Right renal cortex interstitium (tissue), 3 donors: ENCODE data around the gene PSMB10. TPM values are rescaled to one million over a fixed set of nuclear protein-coding genes. Genes with fewer than 3 reads are reported as not detected.
"Not testable (repeated sequence)": the region's sequence is repeated elsewhere in the genome, so short reads cannot be mapped to it uniquely, and the experiment has no call there.

Experiments used
- DNase-seq, 3 donors: peaks; one replicate each; pipeline ENCODE4 v3.0.0-alpha.2; 2013; ENCODE audit warnings: low read depth in 3 of 3, low spot score in 2 of 3
- polyA plus RNA-seq, 3 donors: library from polyadenylated mRNA; unstranded; fragments of 120-200 nt; gene quantifications; one replicate each; pipeline ENCODE4 v1.2.1, GENCODE V29; 2013; ENCODE audit not compliant: insufficient read length in 3 of 3

PSMB10 gene
- polyA plus RNA-seq, 3 donors = 20.3 to 21.9 (median 21.8) TPM

- no peak for DNase-seq
These were observed 8.5 kb downstream of the PSMB10 start for GRCh38 chr16:67928147-67928546.

GRCh38 chr16:67927131-67927941 lies 9.3 kb downstream of the PSMB10 start:
- DNase-seq = no peak

DNA sequence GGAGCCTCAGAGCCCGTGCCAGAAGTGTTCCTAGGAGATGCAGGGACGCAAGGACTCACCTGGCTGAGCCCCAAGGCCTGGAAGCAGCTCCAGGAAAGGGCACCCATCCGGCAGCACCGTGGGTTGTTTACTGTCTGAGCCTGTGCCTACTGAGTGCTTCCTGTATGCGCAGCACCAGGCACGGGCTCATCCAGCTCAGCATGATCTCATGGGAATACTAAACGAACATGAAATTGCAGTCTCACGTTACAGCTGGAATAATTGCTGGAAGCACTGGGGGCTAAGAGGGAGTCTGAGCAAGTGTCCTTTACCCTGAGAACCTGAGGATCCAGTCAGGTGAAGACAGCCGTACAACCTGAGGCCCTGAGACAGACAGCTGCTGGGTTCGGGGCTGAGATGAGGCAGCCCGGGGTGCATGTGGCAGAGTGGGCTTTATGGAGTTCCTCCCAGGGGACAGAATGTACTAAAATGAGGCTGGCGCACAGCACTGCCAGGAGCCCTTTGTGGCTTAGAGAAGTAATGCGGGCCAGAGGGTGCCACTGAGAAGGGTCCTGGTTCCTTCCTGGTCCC lies 10.4 kb downstream of the PSMB10 start:
- DNase-seq = no peak

DNA sequence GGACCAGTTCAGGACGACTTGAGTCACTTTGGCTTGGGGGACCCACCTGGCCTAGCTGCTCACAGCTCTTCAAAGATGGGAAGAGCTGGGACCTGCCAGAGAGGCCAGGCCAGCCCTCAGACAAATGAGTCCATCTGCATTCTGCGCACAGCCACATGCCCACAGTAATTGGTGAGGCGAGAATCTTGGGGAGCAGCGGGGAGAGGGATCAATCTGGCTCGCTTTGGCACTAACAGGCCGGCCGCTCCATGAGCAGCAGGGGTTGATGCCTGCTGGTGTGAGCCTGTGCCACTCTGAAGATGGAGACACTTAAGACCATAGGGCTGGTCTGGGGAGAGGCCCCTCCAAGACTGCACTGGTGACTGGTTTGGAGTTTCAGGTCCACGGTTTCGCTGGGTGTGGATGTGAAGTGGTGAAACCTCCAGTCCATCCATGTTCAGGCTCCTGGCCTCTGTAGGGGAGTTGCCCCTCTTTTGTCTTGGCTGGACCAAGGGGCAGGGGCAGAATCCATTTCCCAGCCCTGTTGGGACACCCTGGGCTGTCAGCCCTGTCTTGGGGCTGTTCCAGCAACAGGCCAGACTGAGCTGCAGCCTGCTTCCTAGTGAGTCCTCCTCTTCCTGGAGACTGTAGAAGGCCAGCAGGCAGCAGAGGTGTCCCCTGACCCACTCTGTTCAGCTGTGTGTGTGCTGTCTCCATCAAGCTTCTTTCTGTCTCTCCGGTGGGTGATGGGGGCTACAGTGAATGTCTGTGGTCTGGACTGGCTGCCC lies 12.3 kb downstream of the PSMB10 start:
- no peak for DNase-seq

- DNase-seq = no peak
These were observed 13.1 kb downstream of the PSMB10 start for GRCh38 chr16:67923414-67924116.

- no peak for DNase-seq
These were observed 13.9 kb downstream of the PSMB10 start for GRCh38 chr16:67922740-67923139.

GRCh38 chr16:67922221-67922620 lies 14.4 kb downstream of the PSMB10 start:
- no peak for DNase-seq

- DNase-seq = no peak
These were observed 16.9 kb downstream of the PSMB10 start for GRCh38 chr16:67919622-67920221.

DNA sequence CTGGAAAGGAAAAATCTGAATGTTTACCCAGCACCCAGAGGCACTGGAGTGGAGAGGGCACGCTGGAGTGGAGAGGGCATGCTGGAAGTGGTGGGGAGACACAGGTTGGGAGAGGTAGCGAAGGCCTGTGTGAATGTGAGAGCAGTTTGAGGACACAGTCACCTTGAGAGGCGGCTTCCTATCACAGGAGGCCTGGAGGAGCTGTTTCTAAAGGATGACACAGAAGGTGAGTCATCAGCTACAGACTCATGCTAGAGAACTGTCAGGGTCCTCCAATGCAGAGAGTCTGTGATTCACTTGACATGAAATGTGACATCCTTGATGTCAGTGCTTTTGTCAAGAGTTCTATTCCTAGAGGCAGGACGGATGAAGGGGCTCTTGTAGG lies 18.8 kb downstream of the PSMB10 start:
- DNase-seq = no peak

DNA sequence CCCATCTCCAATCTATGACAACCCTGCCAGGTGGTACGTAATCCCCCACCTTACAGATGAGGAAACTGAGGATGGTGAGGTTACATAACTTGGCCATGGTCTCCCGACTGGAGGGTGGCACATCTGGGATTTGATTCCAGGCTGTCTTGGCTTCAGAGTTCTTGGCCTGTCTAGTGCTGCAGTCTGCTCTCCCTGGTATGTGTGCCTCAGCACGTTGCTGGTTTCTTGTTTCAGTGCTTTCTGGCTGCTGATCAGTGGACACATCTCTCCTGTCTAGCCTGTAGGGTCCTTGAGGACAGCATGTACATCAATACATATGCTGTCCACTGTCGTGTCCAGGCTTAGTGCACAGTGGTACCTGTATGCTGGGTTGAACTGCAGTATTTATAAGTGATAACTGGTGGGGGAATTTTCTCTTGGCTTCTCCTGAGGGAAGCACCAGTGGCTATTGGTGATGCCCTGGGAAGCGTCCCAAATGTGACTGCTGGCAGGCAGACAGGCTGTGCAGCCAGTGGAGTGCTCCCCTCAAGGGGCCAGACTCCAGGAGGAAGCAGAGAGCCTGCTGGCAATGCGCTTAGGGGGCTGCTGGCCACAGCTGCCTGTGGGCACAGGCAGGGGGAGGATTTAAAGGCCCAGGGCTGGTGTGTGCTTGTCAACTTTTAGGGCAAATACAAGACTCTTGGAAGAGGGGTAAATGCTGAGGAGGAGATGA lies 19.4 kb downstream of the PSMB10 start:
- DNase-seq = no peak

GRCh38 chr16:67915831-67916723 lies 20.6 kb downstream of the PSMB10 start:
- no peak for DNase-seq

DNA sequence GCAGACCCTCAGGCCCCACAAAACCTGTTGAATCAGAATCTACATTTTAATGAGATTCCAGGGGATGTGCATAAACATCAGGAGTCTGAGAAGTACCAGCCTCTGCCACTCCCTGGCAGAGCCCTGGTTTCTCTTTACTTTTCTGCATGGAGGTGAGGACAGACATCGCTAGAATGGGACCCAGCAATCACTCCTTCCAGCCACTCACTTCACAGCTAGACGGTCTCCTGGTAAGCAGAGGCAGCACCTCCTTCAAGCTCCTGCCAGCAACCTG lies 21.2 kb downstream of the PSMB10 start:
- DNase-seq = not testable (repeated sequence)

- DNase-seq = no peak
These were observed 21.7 kb downstream of the PSMB10 start for GRCh38 chr16:67914758-67915495.

- no peak for DNase-seq
These were observed 26.5 kb downstream of the PSMB10 start for GRCh38 chr16:67910158-67910557.

- no peak for DNase-seq
These were observed 27.5 kb downstream of the PSMB10 start for GRCh38 chr16:67909056-67909742.

DNA sequence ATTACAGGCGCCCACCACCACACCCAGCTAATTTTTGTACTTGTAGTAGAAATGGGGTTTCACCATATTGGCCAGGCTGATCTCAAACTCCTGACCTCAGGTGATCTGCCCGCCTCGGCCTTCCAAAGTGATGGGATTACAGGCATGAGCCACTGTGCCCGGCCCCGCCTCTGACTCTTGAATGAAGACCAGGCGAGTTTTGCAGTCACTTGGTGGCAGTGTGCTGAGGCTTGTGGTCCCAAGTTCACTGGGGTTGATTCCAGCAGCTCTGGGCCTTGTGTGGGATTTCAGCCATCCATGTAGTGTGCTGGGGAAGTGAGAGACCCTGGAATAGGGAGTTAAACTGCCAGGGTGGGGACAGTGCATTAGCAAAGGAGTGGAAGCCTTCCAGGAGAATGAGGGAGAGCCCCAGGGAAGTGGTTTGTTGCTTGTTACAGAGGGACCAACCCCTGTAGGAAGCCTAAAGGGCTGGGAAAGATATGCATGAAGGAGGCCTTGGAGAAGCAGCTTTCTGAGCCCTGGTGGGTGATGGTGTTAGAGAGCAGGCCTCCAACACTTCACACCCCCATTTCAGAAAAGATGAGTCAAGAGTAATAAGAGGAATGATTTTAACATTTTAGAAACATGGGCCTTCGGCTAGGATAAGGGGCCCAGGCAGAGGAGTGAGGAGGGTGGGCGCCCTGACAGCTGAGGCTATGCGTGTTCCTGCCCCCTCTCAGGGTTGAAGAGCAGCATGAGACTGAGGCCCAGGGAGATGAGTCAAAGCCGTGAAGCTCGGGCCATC lies 29.1 kb downstream of the PSMB10 start:
- DNase-seq = no peak

DNA sequence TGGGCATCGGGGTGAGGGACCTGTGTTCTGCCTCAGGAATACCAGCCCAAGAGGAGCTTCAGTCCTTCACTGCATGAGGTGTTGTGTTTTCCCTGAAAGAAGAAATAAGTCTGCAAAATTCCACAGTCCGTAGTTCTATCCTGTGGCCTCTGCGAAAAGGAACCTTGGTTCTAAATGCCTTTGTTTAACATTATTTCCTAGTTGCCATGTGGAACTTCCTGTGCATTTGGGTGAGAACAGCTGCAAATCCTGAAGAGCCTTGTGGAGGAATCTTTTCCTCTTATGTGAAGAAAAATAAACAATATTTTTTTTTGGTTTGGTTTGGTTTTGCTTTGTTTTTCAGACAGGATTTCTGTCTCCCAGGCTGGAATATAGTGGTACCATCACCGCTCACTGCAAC lies 33.8 kb downstream of the PSMB10 start:
- DNase-seq = no peak
